Activated T-cell treated with anti-CD3 and anti-CD28 coated beads, Interleukin-2, amount 50 U/mL, for 1 hour (primary cell): Measurements from ENCODE around the gene OR1F1.
"Not testable (repeated sequence)": the region's sequence is repeated elsewhere in the genome, so short reads cannot be mapped to it uniquely, and the experiment has no call there.

Experiments used
- DNase-seq: peaks from one replicate; pipeline ENCODE4 v3.0.0-alpha.2; 2020

Gene OR1F1

DNA sequence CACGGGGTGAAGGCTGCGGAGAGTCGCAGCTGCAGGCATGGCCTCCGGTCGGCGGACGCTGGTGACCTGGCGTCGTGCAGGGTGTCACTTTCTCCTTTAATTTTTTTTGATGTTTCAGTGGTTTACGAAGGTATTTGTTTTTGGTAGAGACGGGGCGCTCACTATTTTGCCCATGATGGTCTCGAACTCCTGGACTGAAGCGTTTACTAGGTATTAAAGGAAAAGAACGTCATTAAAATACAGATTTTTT lies 36.1 kb upstream of the OR1F1 start:
- peak; percentile 39 for DNase-seq

DNA sequence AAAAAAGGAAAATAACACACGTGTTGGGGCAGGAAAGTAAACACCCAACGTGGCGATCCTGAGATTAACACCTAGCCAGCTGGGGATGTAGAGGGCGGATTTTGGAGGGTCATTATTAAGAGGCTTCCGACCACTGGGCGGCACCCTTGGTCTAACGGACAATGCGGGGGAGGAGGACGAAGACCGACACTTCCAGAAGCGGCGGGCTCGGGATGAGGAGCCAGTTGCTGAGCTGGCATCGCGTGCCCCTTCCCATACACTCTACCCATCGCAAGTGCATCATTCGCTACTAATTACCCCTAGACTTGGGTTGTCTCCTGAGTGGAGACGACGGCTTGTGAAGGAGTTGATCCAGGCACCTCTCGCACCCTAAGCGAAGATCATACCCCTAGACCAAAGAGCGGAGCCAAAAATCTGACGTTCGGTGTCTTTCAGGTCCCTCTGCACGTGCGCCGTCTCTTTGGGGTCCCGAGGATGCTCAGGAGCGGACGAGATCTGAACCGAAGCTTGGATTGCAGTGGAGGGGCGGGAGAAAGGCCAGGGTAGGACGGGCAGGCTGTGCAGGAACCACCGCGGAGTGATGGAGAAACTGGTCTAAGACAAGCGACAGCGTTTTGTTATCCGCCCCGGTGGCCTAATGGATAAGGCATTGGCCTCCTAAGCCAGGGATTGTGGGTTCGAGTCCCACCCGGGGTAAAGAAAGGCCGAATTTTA lies 35.6 kb upstream of the OR1F1 start:
- peak; percentile 81 for DNase-seq

DNA sequence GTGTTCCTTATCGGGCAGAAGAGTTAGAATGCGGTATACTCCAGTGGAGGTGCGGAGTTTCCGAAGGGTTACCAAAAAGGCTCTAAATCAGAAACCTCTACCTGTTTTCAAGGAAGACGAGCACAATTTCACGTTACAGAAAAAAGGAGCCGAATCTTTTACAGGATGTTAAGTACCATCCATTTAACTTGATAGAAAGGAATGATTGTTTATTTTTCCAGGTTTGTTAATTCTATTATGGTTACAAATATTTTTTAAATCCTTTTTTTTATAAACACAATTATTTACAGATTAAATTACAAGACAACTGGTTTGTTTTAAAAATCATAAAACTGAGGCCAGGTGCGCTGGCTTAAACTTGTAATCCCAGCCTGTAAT lies 35.0 kb upstream of the OR1F1 start:
- no peak for DNase-seq

DNA sequence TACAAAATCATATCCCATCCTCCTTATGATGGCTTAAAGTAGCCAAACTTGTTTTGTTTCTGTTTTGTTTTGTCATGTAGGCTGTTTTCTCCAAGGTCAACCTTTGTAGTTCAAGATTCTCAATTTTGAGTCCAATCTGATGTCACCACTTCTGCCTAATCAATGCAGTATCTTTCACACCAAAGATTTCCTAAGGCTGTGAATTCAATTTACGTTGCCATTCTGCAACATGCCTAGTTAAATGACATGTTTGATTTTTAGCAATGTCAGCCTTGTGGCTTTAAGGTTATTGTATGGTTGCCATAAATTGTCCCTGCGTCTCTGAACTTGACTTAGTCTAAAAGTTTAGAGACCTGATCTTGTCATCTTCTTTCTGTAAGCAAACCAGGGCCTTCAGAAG lies 32.8 kb upstream of the OR1F1 start:
- no peak for DNase-seq

DNA sequence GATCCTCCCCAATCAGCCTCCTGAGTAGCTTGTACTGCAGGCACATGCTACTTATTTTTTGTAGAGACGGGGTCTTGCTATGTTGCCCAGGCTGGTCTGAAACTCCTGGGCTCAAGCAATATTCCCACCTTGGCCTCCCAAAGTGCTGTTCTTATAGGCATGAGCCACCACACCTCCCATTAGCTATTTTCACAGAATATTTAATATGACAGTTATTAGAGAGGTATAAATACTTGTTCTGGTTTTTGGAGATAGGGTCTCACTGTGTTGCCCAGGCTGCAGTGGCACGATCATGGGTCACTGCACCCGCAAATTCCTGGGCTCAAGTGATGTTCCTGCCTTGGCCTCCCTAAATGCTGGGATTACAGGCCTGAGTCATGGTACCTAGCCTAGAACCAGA lies 32.0 kb upstream of the OR1F1 start:
- DNase-seq, result no peak

DNA sequence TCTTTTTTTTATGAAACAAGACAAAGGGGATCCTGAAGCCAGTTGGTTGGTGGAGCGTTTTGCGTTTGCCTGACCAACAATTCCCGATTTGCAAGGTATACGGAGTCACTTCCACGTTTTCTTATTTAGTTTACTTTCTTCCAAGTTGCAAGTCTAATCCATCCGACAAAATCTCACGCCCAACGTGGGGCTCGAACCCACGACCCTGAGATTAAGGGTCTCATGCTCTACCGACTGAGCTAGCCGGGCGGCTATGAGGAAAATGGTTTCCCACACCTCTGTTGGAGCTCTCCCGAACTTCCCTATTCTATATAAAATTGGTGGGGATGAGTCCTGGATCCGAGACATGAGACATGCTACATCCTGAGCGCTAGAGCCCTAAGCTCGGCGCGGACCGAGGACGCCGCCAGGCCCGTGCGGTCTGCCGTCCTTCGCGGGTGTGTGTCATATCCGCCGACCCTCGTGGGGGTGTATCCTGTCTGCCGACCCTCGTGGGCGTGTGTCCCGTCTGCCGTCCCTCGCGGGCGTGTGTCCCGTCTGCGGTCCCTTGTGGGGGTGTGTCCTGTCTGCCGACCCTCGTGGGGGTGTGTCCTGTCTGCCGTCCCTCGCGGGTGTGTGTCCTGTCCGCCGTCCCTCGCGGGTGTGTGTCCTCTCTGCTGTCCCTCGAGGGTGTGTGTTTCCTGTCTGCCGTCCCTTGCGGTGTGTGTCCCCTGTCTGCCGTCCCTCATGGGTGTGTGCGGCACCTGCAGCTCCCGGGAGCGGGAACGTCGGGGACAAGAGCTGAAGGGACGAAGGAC lies 30.6 kb upstream of the OR1F1 start:
- peak; percentile 63 for DNase-seq

DNA sequence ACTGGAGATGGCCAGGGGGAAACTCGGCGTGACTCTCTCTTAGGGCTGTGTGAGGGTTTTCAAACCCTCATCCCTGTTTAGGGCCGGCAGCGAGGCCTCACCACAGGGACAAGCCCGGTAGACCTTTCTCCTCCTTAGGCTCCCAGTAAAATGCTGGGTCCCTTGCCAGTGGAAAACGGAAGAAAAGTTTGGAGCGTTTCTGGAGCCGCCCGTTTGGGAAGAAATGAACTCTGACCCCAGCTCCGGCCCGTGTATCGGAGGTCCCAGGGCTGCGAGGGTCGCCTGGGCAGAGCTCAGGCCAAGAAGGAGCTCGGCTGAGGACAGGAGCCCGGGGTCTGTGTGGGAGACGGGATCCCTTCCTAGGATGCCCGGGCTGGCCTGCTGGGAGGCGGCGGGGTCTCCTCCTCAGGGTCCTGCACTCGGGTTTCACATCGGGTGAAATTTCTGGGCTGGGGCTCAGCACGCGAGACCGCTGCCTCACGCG lies 29.9 kb upstream of the OR1F1 start:
- DNase-seq, result no peak

DNA sequence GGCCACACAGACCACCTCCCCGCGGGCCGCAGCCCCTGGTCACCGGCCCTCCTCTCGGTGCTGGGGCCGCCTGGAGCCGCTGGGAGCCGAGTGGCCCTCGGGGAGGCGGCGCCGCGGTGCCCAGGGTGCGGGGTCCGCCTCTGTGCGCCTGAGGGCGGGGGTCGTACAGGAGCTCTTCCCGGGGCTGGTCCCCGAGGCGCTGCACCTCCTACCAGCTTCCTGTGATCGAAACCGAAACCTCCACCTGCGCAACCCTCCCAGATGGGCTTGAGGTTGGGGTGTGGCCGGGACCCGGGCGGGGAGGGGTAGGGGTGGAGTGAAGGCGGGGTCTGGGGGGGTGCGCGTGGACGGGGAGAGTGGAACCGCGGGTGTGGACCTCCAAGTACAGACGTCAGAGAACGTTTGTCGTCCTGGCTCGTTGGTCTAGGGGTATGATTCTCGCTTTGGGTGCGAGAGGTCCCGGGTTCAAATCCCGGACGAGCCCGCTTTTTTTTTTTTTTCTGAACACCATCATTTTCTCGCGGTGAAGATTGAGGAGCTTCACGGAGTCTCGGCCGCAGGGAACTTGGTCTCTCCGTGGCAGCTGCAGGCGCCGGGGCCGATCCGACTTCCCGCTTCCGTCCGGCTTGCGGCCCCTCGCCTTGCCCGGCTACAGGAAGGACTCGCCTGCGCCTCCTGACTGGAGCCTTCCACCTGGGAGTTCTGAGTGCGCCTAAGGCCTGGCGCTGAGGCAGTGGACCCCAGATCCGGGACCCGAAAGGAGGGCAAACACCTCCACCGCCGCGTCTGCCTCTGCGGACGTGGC lies 29.3 kb upstream of the OR1F1 start:
- peak; percentile 95 for DNase-seq

DNA sequence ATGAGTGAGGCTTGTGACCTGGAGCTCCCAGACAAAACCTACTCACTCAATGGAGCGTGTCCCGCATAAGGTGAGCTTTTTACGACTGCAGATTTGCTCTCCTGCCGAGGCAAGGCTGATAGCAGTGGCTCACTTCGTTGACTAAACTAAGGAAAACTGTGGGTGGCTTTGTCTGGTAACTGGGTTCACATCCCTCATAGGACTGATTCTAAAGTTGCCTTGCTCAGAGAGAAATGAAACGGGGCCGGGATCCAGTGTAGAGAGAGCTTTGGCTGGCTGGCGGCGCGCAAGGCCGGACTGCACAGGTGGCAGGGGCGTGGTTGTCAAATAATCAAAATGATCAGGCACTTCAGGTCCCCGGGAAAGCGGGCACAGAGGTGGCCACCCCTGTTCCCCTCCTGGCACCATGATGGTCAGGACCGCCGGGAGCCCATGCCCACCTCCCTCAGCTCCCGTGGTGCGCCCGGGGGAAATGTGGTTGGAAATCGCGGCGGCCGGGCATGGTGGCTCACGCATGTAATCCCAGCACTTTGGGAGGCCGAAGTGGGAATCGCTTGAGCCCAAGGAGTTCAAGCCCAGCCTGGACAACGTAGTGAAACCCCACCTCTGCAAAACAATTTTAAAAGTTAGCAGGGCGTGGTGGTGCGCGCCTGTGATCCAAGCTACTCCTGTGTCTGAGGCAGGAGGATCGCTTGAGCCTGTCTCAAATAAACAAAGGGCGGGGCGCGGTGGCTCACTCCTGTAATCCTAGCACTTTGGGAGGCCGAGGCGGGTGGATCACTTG lies 26.6 kb upstream of the OR1F1 start:
- DNase-seq, result no peak

DNA sequence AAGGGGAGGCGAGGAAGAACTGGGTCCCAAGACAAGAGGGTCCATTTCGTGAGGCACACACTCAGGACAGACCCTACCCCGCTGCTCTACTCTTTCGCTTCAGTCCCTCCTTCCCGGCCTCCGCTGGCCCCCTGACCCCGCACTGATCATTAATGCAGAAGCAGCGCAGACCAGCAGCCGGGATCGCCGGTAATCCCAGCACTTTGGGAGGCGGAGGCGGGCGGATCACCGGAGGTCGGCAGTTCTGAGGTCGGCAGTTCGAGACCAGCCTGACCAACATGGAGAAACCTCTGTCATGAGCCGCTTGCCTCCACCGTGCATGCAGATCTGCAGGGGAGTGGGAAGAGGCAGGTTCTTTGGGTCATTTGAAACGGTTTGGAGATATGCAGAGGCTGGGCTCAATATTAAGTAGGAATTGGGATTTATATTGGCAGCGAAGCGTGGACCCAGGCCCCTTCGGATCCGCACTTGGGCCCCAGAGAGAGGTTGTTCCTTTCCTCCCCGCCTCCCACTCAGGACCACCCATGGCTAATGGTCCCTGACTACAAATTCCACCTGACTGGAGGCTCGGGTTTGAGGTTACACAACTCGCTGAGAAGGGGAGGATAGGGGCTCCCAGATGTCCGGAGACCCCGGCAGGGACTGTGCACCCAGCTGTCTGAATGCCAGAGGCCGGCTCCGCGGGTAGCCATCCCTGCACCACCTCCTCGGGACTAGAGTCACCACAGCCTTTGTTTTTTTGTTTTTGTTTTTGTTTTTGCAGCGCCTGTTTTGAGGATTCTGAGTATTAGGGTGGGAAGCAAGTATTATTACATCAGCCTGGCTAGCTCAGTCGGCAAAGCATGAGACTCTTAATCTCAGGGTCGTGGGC lies 23.6 kb upstream of the OR1F1 start:
- no peak for DNase-seq

DNA sequence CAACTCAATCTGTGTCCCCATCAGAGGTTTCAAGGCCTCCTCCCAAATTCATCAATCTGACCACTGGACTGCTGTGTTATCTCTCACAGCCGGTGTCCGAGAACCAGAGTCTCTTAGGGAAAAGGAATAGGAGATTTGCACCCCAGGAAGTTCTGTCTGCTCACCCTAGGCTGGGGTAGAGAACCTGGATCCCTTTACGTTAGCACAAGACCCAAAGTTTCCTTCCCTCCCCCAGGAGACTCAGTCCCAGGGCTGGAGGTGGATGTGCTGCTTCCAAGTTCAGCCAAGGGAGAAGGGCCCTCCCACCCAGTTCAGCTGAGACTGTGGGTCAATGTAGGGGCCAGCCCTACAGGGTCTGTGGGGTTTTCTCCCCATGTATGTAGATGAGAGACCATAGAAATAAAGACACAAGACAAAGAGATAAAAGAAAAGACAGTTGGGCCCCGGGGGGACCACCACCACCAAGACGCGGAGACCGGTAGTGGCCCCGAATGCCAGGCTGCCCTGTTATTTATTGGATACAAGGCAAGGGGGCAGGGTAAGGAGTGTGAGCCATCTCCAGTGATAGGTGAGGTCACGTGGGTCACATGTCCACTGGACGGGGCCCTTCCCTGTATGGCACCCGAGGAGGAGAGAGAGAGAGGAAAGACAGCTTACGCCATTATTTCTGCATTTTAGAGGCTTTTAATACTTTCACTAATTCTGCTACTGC lies 22.7 kb upstream of the OR1F1 start:
- no peak for DNase-seq

DNA sequence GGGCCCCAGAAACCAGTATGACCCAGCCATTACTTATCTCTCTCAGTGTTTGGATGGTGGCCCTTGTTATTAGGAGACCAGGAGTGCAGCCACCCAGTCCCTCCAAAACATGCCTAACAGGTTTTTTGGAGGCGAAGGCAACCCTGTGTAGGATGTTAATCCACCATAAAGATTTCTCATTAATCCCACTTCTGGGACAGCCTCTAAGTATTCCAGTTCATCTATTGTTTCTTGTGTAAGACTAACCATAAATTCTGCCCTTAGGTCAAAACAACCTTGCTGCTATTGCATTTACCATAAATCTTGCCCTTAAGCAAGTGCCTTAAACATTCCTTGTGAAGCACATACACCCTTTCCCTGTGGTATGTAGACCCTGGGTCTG lies 21.5 kb upstream of the OR1F1 start:
- DNase-seq, result no peak

DNA sequence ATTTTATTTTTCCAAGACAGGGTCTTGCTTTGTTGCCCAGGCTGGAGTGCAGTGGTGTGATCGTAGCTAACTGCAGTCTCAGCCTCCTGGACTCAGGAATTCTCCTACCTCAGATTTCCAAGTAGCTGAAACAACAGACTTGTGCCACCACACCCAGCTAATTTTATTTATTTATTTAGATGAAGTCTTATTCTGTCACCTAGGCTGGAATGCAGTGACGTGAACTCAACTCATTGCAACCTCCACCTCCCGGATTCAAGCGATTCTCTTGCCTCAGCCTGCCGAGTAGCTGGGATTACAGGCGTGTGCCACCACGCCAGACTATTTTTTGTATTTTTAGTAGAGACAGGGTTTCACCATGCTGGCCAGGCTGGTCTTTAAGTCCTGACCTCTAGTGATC lies 19.3 kb upstream of the OR1F1 start:
- DNase-seq, result not testable (repeated sequence)

DNA sequence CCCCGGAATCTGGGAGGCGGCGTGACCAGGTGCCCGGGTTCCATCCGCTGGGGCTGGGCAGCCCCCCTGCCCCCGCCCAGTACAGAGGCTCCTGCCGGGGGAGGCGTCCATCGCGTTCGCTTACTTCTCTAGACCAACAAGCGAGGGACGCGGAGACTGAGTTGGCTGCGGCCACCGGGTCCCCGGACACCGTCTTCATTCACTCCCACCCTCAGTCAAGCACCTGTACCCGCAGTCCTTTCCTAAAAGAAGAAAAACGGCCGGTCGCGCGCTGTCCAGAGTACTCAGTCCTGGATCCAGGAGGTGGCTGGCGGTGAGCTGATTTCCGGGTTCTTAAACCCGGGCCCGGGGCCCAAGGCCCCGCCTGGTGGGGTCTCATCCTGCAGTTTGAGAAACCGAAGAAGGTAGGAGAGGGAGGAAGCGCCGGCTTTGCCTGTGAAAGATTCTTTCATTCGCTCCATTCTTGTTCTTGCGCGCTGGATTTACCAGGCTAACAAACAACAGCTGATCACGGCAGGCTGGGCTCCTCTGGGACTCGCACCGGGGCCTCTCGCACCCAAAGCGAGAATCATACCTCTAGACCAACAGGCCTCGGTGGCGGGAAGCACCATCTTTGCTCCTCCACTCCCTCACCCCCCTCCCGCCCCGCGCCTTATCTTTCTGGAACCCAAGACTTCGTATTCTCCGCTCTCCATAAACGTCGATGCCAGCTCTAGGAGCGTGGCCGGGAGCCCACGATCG lies 17.4 kb upstream of the OR1F1 start:
- DNase-seq, result peak; percentile 42

DNA sequence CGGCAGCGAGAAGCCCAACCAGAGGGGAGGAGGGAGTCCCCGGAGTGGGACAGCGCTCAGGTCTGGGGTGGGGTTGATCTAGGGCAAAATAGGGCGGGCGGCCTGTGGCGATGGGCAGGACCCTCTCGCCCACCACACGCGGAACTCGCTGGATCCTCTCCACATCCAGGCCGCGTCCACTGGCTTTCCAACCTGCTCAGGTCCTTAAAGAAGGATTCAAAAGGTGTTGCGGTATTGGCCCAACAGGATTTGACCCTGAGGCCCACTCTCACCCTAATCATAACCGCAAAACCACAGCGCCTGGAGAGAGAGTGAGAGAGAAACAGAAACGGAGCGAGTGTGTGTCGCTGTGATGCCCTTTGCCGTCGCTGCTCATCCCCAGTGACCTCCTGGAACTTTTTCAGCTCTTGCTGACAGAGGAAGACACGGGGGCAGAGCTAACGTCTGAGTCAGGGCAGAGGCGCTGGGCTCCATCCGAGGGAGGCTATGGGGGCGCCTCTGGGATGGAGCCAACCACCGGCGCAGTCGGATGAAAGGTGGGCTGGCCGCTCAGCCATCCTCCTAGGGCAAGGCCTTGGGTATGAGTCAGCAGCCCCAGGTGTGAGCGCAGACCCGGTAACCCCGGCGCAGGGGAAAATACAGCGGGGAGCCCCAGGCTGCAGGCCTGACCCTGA lies 16.7 kb upstream of the OR1F1 start:
- peak; percentile 71 for DNase-seq

DNA sequence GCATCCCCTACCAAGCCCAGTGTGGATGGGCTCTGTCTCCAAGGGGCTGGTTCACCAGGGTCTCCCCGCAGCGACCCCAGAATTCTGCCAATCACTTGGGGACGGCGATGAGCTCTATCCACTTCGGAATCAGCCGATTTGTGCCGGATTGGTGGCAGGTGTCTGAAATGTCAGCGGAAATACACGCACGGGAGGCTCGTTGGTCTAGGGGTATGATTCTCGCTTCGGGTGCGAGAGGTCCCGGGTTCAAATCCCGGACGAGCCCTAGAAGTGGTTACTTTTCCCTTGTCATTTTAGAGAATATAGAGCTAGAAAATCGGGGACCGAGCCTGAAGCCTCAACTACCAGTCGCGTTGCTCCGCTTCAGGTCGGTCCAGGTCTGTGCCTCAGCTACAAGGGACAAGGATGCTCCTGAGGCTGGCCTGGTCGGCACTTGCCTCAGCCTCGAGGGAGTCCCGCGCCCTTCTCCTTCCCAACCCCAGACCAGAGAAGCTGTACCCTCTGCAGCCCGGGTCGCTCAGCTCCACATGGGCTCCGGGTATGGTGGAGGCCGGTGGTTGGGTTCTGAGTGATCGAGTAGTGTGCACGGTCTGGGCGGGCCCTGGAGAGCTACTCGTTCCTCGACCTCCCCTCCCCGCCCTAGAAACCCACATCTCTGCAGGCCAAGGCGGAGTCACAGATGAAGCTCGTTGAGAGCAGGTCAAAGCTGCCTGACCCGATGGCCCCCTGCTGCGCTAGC lies 16.0 kb upstream of the OR1F1 start:
- no peak for DNase-seq

DNA sequence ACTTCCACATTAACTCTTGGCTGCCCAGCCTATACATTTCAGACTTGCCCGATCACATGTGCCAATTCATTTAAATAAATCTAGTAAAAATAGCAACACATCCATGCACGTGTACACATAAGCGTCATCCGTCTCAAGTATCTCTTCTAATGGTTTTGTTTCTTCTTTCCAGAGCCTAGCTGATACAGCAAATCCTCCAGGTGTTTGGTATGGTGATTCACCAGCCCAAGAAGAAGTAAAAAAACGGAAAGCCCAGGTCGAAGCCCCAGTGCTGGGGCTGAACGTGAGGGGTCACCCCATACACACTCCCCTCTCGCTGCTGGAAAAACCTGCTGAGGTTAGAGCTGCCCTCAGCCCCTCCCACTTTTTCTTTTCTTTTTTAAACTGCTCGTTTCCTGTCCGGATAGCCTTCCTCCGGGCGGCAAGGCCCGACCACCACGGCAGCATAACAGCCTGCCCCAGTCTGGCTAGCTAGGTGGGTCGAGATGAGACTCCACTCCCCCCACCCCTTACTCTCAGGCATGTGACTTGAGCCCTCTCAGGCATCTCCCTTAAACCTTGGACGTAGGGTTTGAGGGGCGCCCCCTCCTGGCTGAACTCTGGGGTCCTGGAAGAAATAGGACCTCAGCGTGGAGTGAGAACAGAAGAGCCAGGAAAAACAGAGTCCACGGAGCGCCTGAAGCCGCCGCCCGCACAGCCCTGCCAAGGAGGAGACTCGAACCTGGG lies 13.9 kb upstream of the OR1F1 start:
- no peak for DNase-seq

DNA sequence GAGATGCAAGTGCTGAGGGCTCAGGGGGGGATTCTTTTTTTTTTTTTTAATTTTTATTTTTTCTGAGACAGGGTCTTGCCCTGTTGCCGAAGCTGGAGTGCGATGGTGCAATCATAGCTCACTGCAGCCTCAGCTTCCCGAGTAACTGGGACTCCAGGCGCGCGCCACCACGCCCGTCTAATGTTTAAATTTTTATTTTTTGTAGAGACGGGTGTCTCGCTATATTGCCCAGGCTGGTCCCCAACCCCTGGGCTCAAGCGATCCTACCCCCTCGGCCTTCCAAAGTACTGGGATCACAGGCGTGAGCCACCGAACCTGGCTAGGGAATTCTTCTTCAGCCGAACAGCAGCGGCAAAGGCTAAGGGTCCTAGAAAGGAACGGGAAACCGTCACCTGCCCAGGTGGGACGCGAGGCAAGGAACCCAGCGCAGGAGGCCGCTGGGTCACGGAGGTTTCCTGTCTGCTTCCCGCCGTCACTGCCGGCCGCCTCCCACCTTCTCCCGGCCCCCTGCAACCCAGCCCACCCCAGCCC lies 13.3 kb upstream of the OR1F1 start:
- DNase-seq, result no peak
